Subcutaneous abdominal adipose tissue (tissue), 5 donors: ENCODE results near the gene ENTPD2.

Source experiments
- H3K27ac ChIP-seq: one replicate; pipeline ENCODE4 v1.7.0; 2013; ENCODE audit warnings: low read depth, mild to moderate bottlenecking, inconsistent platforms, low read length, moderate library complexity
- H3K27me3 ChIP-seq, 5 donors: one replicate each; pipeline ENCODE4 v1.7.0; 2013; ENCODE audit warnings: low read length in 5 of 5, inconsistent platforms in 1 of 5; ENCODE audit not compliant: control insufficient read depth in 5 of 5, insufficient read depth in 4 of 5
- H3K36me3 ChIP-seq, 5 donors: one replicate each; pipeline ENCODE4 v1.7.0; 2013; ENCODE audit warnings: low read length in 5 of 5; ENCODE audit not compliant: control insufficient read depth in 5 of 5, insufficient read depth in 5 of 5
- H3K4me1 ChIP-seq, 5 donors: one replicate each; pipeline ENCODE4 v1.7.0; 2013; ENCODE audit warnings: low read length in 5 of 5, mild to moderate bottlenecking in 3 of 5, moderate library complexity in 1 of 5; ENCODE audit not compliant: control insufficient read depth in 5 of 5, insufficient read depth in 5 of 5
- H3K4me3 ChIP-seq, 5 donors: one replicate each; pipeline ENCODE4 v1.7.0; 2013; ENCODE audit warnings: low read length in 5 of 5, low read depth in 1 of 5
- H3K9ac ChIP-seq, 5 donors: one replicate each; pipeline ENCODE4 v1.7.0; 2013; ENCODE audit warnings: low read length in 5 of 5, mild to moderate bottlenecking in 4 of 5, moderate library complexity in 3 of 5
- H3K9me3 ChIP-seq, 5 donors: one replicate each; pipeline ENCODE4 v1.7.0; 2013; ENCODE audit warnings: low read length in 5 of 5; ENCODE audit not compliant: control insufficient read depth in 5 of 5
- donor health status: healthy.
- donor health status: healthy.
- donor health status: healthy.
- donor health status: healthy.
- donor health status: healthy.

The ENTPD2 gene

GRCh38 chr9:137054932-137055384 is 1.1 kb upstream of the ENTPD2 start:
- Histone ChIP-seq H3K36me3 (no peaks in the 10 kb centered on the region), H3K9ac (no peak overlapping the region), H3K27ac (no peak overlapping the region), H3K27me3 (peaks cover 37 to 53% (median 47%) of the 10 kb centered on the region in 5 donors), H3K4me3 (no peak overlapping the region), H3K4me1 (peaks cover 0 to 39% (median 27%) of the 10 kb centered on the region in 5 donors), H3K9me3 (no peaks in the 10 kb centered on the region)

DNA sequence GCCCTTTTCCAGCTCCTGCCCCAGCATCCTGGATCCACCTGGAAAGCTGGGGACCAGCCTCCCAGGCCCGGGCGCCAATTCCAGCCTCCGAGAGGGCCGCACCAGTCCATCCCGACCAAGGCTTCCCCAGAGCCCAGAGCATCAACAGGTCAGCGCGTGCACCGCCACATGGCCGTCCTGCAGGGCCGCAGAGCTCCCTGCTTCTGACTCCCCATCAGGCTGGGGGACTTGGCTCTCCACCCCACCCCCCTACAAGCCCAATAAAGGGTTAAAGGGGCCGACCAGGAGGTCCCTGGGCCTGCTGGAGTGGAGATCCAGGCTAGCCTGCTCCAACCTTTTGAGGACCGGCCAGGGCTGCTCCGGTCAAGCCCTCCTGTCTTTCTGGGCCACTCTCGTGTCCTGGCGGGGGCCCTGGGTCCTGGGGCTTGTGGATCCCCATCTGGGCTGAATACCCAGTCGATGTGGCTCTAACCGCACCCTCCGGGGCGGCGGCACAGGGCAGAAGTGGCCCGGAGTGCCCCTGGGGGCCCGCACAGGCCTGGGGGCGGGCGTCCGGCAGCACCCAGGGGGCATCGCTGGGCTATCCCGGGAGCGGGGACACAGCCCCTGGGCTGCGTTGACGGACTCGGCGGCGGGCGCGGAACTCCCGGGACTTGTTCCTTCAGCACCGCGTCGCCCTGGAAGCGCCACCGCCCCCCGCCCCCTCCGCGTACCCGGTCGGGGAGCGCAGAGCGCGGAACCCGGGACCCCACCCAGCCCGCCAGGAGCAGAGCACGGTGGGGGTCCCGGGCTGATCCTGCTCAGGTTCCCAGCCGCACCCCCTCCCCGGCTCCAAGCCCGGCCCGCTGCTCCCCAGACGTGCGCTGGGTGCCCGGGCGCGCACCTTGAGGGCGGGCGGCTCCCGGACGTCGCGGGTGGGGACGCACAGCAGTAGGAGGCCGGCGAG is 590 bp downstream of the ENTPD2 start:
- H3K36me3 ChIP-seq, result no peaks in the 10 kb centered on the region
- peak overlapping the region in 1 of 5 donors; percentile 10 for H3K4me3 ChIP-seq
- H3K9me3 ChIP-seq, result no peaks in the 10 kb centered on the region
- H3K27ac ChIP-seq, result no peak overlapping the region
- H3K27me3 ChIP-seq, result peaks cover 51 to 67% (median 57%) of the 10 kb centered on the region in 5 donors
- H3K9ac ChIP-seq, result no peak overlapping the region
- H3K4me1 ChIP-seq, result peaks cover 0 to 39% (median 27%) of the 10 kb centered on the region in 5 donors

GRCh38 chr9:137052293-137052692 is 1.6 kb downstream of the ENTPD2 start:
- H3K27ac ChIP-seq, result no peak overlapping the region
- no peak overlapping the region for H3K9ac ChIP-seq

GRCh38 chr9:137051145-137051724 is 2.6 kb downstream of the ENTPD2 start:
- peaks cover 57 to 80% (median 67%) of the 10 kb centered on the region in 5 donors for H3K27me3 ChIP-seq

More at GRCh38 chr9:137052293-137052692, 1.6 kb downstream of the ENTPD2 start:
- Histone ChIP-seq H3K36me3 (no peaks in the 10 kb centered on the region), H3K27me3 (peaks cover 57 to 77% (median 66%) of the 10 kb centered on the region in 5 donors), H3K4me3 (no peak overlapping the region), H3K4me1 (peaks cover 0 to 39% (median 27%) of the 10 kb centered on the region in 5 donors), H3K9me3 (no peaks in the 10 kb centered on the region)

DNA sequence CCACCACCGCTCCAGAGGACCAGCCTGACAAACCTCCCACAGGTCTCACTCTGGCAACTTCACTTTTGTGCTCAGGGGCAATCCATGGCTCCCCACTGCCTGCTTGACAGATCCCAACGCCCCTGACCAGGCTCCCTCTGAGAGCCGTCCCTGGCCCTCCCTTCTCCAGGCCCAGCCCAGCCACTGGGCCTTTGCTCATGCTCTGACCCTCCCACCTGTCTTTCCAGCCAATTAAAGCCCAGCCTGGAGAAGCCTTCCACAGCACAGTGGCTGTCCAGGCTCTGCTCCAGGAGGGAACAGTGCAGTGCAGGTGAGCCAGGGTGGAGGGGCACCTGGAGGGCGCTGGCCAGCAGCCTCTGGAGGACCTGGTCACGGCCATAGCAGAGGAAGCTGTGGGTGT is 3.3 kb downstream of the ENTPD2 start:
- Histone ChIP-seq H3K9me3 (no peaks in the 10 kb centered on the region), H3K4me1 (peaks cover 0 to 41% (median 29%) of the 10 kb centered on the region in 5 donors), H3K27me3 (peaks cover 52 to 80% (median 67%) of the 10 kb centered on the region in 5 donors)

More at GRCh38 chr9:137051145-137051724, 2.6 kb downstream of the ENTPD2 start:
- Histone ChIP-seq H3K9me3 (no peaks in the 10 kb centered on the region), H3K4me1 (peaks cover 0 to 41% (median 30%) of the 10 kb centered on the region in 5 donors), H3K36me3 (no peaks in the 10 kb centered on the region), H3K27ac (no peak overlapping the region), H3K9ac (no peak overlapping the region), H3K4me3 (no peak overlapping the region)

GRCh38 chr9:137049544-137050449 is 4.1 kb downstream of the ENTPD2 start:
- Histone ChIP-seq H3K4me3 (no peak overlapping the region), H3K27ac (no peak overlapping the region), H3K9me3 (no peaks in the 10 kb centered on the region), H3K4me1 (peaks cover 3 to 40% (median 29%) of the 10 kb centered on the region in 5 donors), H3K27me3 (peaks cover 56 to 78% (median 66%) of the 10 kb centered on the region in 5 donors), H3K9ac (no peak overlapping the region), H3K36me3 (no peaks in the 10 kb centered on the region)

More for the DNA sequence above, 3.3 kb downstream of the ENTPD2 start:
- Histone ChIP-seq H3K36me3 (no peaks in the 10 kb centered on the region), H3K27ac (no peak overlapping the region), H3K4me3 (no peak overlapping the region), H3K9ac (no peak overlapping the region)

GRCh38 chr9:137048655-137049543 is 5.0 kb downstream of the ENTPD2 start:
- H3K27ac ChIP-seq, result no peak overlapping the region
- H3K4me3 ChIP-seq, result no peak overlapping the region
- H3K27me3 ChIP-seq, result peaks cover 50 to 82% (median 65%) of the 10 kb centered on the region in 5 donors
- H3K9me3 ChIP-seq, result no peaks in the 10 kb centered on the region
- H3K9ac ChIP-seq, result no peak overlapping the region
- H3K36me3 ChIP-seq, result no peaks in the 10 kb centered on the region
- peaks cover 4 to 41% (median 30%) of the 10 kb centered on the region in 5 donors for H3K4me1 ChIP-seq

GRCh38 chr9:137046088-137046787 is 7.6 kb downstream of the ENTPD2 start, which contains the start of gene NPDC1:
NPDC1 (minus strand) TSS chr9:137046177; CDS start chr9:137045989, 188 bp downstream.
- no peak within 1 kb of the TSS for H3K27ac ChIP-seq
- peaks cover 29 to 67% (median 42%) of the 10 kb centered on the region in 5 donors for H3K27me3 ChIP-seq
- peaks cover 4 to 46% (median 29%) of the 10 kb centered on the region in 5 donors for H3K4me1 ChIP-seq
- peak within 1 kb of the TSS; percentile 31 to 72 (median 69) for H3K4me3 ChIP-seq
- H3K9me3 ChIP-seq, result no peaks in the 10 kb centered on the region
- peak within 1 kb of the TSS in 4 of 5 donors; percentile 26 to 78 (median 52) for H3K9ac ChIP-seq
- H3K36me3 ChIP-seq, result peaks cover 0 to 5% (median 0%) of the 10 kb centered on the region in 5 donors
